ENCODE data around the gene ANKS1B. TPM values are rescaled to one million over a fixed set of nuclear protein-coding genes. Genes with fewer than 3 reads are reported as not detected.

Gene ANKS1B
- total and polyA plus RNA-seq, 10 of the 15 experiments (the other 5 are each of a cell fraction or from before 2014, with no cell fraction given) = 0.16 to 1.3 (median 0.82) TPM; not detected in 7

GRCh38 chr12:99479149-99479548 lies 505.6 kb downstream of the ANKS1B start (continued):
- TF ChIP-seq TAF1 (IDR thresholded peaks at IDR 0.05; ENCODE audit: borderline replicate concordance, low read depth, low read length) (no peak), JUND (IDR thresholded peaks at IDR 0.05; ENCODE audit: low read depth, low read length) (no peak), MLLT1 (IDR thresholded peaks at IDR 0.05) (no peak), HDGF (IDR thresholded peaks at IDR 0.05) (no peak)

GRCh38 chr12:99476956-99477355 lies 507.8 kb downstream of the ANKS1B start:
- no peak overlapping the region for H3K4me2 ChIP-seq (ENCODE audit: control insufficient read depth, insufficient read depth)
- no peak for FAIRE-seq
- ATAC-seq = no peak
- intact Hi-C loops (cut with micrococcal nuclease; ENCODE audit: unreplicated experiment) (no loop called here), in situ Hi-C loops (cut with MboI) (no loop called here)
- ChIA-PET SMC1A (ENCODE audit: uncharacterized antibody, unreplicated experiment) (no interaction called here), POLR2A (no interaction called here), CTCF (no interaction called here), RAD21 (ENCODE audit: unreplicated experiment) (no interaction called here)
- WGBS (ENCODE audit: insufficient coverage, insufficient replicate concordance, low lambda C conversion rate, missing lambda C conversion rate) = 22% methylated on average over 2 of the region's 2 CpGs
- H2AFZ ChIP-seq (ENCODE audit: control insufficient read depth, low read depth, low read length) = no peak overlapping the region
- H3K9ac ChIP-seq (ENCODE audit: control insufficient read depth, insufficient read depth, low read length) = no peak overlapping the region
- TF ChIP-seq BCLAF1 (IDR thresholded peaks at IDR 0.05) (no peak), ZNF687 (IDR thresholded peaks at IDR 0.05) (no peak), SMAD1 (IDR thresholded peaks at IDR 0.05; ENCODE audit: low read depth, partially characterized antibody) (no peak), ZBTB33 (IDR thresholded peaks at IDR 0.05) (no peak)
- no peak overlapping the region for H3K4me3 ChIP-seq
- H3K36me3 ChIP-seq (ENCODE audit: control insufficient read depth in 2 of 2, insufficient read depth in 2 of 2, low read length in 1 of 2) = no peaks in the 10 kb centered on the region
- no peak for DNase-seq (ENCODE audit: low read depth, low spot score)
- H3K4me1 ChIP-seq (ENCODE audit: control insufficient read depth, insufficient read depth, low read length) = no peaks in the 10 kb centered on the region
- no peak overlapping the region for H3K27ac ChIP-seq (ENCODE audit: control insufficient read depth, insufficient read depth)
- H4K20me1 ChIP-seq (ENCODE audit: control insufficient read depth, insufficient read depth) = no peaks in the 10 kb centered on the region
- no peaks in the 10 kb centered on the region for H3K79me2 ChIP-seq (ENCODE audit: control insufficient read depth, insufficient read depth, low read length)
- no peaks in the 10 kb centered on the region for H3K27me3 ChIP-seq (replicated peaks in 1 of 2; ENCODE audit: control insufficient read depth in 2 of 2, insufficient read depth in 2 of 2, low read length in 1 of 2)
- no TSS peak for BruUV-seq (replicated peaks)
- no peaks in the 10 kb centered on the region for H3K9me3 ChIP-seq (replicated peaks; ENCODE audit: control insufficient read depth, insufficient read depth, low read length)
